D721Med (cell line): ENCODE measurements around the gene TRNAU1AP.
"Not testable (repeated sequence)": the region's sequence is repeated elsewhere in the genome, so short reads cannot be mapped to it uniquely, and the experiment has no call there.

Experiments used
- DNase-seq: peaks from one replicate; pipeline ENCODE4 v3.0.0; 2011; ENCODE audit warnings: low spot score; ENCODE audit not compliant: insufficient read length
- FAIRE-seq: peaks from 2 replicates; lab custom pipeline; 2011; peaks lifted over from hg19 to GRCh38; lab: Jason Lieb, UNC
- TF ChIP-seq, protein P1 (sequence below): IDR thresholded peaks from 2 replicates; pipeline ENCODE4 v1.5.1; 2012; ENCODE audit warnings: mild to moderate bottlenecking, control low read depth; ENCODE audit not compliant: insufficient read depth; ENCODE audit errors: missing control alignments

Gene TRNAU1AP

GRCh38 chr1:28566931-28567330 is 14.0 kb downstream of the TRNAU1AP start:
- TF ChIP-seq, protein P1, sequence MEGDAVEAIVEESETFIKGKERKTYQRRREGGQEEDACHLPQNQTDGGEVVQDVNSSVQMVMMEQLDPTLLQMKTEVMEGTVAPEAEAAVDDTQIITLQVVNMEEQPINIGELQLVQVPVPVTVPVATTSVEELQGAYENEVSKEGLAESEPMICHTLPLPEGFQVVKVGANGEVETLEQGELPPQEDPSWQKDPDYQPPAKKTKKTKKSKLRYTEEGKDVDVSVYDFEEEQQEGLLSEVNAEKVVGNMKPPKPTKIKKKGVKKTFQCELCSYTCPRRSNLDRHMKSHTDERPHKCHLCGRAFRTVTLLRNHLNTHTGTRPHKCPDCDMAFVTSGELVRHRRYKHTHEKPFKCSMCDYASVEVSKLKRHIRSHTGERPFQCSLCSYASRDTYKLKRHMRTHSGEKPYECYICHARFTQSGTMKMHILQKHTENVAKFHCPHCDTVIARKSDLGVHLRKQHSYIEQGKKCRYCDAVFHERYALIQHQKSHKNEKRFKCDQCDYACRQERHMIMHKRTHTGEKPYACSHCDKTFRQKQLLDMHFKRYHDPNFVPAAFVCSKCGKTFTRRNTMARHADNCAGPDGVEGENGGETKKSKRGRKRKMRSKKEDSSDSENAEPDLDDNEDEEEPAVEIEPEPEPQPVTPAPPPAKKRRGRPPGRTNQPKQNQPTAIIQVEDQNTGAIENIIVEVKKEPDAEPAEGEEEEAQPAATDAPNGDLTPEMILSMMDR = no peak
- FAIRE-seq (no peak), DNase-seq (no peak)

- TF ChIP-seq, protein P1 = no peak
- DNase-seq (no peak), FAIRE-seq (no peak)
Observed at GRCh38 chr1:28571911-28572310, 19.0 kb downstream of the TRNAU1AP start.

GRCh38 chr1:28572891-28573290 is 20.0 kb downstream of the TRNAU1AP start:
- not testable (repeated sequence) for DNase-seq, FAIRE-seq

DNA sequence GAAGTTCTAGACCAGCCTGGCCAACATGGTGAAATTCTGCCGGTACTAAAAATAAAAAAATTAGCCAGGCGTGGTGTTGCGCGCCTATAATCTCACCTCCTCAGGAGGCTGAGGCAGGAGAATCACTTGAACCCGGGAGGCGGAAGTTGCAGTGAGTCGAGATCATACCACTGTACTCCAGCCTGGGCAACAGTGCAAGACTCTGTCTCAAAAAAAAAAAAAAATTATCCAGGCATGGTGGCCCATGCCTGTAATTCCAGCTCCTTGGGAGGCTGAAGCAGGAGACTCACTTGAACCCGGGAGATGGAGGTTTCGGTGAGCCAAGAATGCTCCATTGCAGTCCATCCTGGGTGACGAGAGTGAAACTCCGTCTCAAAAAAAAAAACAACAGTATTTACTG is 20.7 kb downstream of the TRNAU1AP start:
- FAIRE-seq (no peak), DNase-seq (no peak)
- TF ChIP-seq, protein P1 = no peak

DNA sequence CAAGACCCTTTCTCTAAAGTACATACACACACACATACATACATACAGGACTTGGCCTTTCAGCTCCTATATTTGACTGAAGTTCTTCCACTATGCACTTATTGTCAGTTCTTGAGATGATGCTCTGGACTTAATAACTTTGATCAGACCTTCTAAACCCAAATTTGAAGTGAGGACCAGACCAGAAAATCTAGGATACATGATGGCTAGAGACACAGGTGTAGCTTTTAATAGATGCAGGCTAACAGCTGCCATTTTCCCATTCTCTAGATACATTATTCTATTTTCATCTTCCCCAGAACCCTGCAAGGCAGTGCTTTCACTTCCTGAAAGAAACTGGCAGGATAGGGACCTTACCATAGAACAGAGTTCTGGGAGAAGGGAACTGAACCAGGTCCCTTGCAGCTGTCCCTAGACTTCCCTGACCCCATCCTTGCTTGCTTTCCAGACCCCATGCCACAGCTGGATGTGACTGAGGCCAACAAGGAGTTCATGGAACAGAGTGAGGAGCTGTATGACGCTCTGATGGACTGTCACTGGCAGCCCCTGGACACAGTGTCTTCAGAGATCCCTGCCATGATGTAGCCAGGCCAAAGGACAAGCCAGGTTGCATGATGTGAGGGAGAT is 24.3 kb downstream of the TRNAU1AP start:
- TF ChIP-seq, protein P1 = no peak
- FAIRE-seq (no peak), DNase-seq (no peak)

GRCh38 chr1:28577738-28578536 is 25.1 kb downstream of the TRNAU1AP start:
- FAIRE-seq (no peak), DNase-seq (no peak)

DNA sequence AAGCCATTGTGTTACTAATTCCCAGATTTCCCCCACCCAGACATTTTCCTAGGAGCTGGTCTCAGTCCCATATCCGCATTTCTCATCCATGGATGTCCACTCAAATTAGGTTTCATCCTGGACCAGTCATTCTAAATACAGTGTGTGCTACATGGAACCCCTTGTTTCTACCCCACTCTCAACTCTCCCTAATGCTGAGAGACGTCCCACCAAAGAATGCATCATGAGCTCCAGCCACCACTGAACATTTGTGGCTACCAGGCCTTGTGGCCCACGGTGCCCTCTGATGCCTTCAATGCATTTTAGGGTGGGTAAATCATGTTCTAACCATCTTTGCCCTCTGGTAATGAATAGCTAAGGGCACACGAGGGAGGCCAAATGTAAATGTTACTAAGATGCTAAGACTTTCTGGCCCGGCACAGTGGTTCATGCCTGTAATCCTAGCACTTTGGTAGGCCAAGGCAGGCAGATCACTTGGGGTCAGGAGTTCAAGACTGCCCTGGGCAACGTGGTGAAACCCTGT is 25.9 kb downstream of the TRNAU1AP start:
- DNase-seq = no peak
- TF ChIP-seq, protein P1 = no peak
- FAIRE-seq = no peak

More at GRCh38 chr1:28577738-28578536, 25.1 kb downstream of the TRNAU1AP start:
- TF ChIP-seq, protein P1 = no peak
